A549 (cell line): Measurements from ENCODE around the gene CADM2. TPM values are rescaled to one million over a fixed set of nuclear protein-coding genes. Genes with fewer than 3 reads are reported as not detected.

Source experiments
- ATAC-seq, 2 experiments: fragments of 200-7000 bp in 1 of 2; fragments of >200 bp in 1 of 2; cut with Nextera tagmentation in 1 of 2; cut with Tn5 transposase in 1 of 2; 3 replicates each; pipeline versions ENCODE4 v1.8.0 to v1.9.1; 2018 to 2020; ENCODE audit warnings: mild to moderate bottlenecking in 1 of 2, moderate library complexity in 1 of 2
- CTCF ChIA-PET: fragments of 300-600 bp; sonication (Branson Sonifier 250); formaldehyde crosslinking; extraction: SDS; loops from one replicate; lab custom pipeline; 2021; ENCODE audit warnings: antibody characterized with exemption, inconsistent platforms; lab: Yijun Ruan, JAX
- POLR2A ChIA-PET: fragments of 350-600 bp; formaldehyde crosslinking; extraction: SDS; loops from one replicate; lab custom pipeline; 2021; ENCODE audit warnings: antibody characterized with exemption, inconsistent platforms; lab: Yijun Ruan, JAX
- DNase-seq, 2 experiments: peaks; one replicate each; pipeline versions ENCODE4 v3.0.0 to v3.0.0-alpha.2; 2011 to 2016; ENCODE audit warnings: low read depth in 1 of 2, low spot score in 1 of 2
- FAIRE-seq: peaks from 2 replicates; lab custom pipeline; 2011; peaks lifted over from hg19 to GRCh38; lab: Jason Lieb, UNC
- H3K27ac ChIP-seq, 2 experiments: fragments of >200 bp; sonication (Bioruptor Twin); formaldehyde crosslinking; 3 replicates each; pipeline ENCODE4 v1.5.1; 2016 to 2017
- H3K4me1 ChIP-seq: fragments of >200 bp; sonication (Bioruptor Twin); formaldehyde crosslinking; 3 replicates; pipeline ENCODE4 v1.6.1; 2016
- H3K4me2 ChIP-seq: fragments of >200 bp; sonication (Bioruptor Twin); formaldehyde crosslinking; 3 replicates; pipeline ENCODE4 v1.6.1; 2016
- H3K4me3 ChIP-seq: fragments of >200 bp; sonication (Bioruptor Twin); formaldehyde crosslinking; 3 replicates; pipeline ENCODE4 v1.5.1; 2016
- H3K9me3 ChIP-seq: fragments of >200 bp; sonication (Bioruptor Twin); formaldehyde crosslinking; 3 replicates; pipeline ENCODE4 v1.6.1; 2016
- BHLHE40 ChIP-seq: IDR thresholded peaks from 2 replicates; pipeline ENCODE4 v1.6.1; 2012; ENCODE audit warnings: low read depth, low read length, inconsistent platforms
- CBX2 ChIP-seq: fragments of 200-600 bp; sonication (generic); IDR thresholded peaks from 2 replicates; pipeline ENCODE4 v1.6.1; 2016; ENCODE audit warnings: low read depth, mild to moderate bottlenecking, borderline replicate concordance
- CBX8 ChIP-seq: fragments of 200-600 bp; sonication (generic); IDR thresholded peaks from 2 replicates; pipeline ENCODE4 v1.6.1; 2016
- EHF ChIP-seq: fragments of 250-450 bp; sonication (Bioruptor Pico); IDR thresholded peaks from 2 replicates; pipeline ENCODE4 v1.5.0; 2020; ENCODE audit warnings: mild to moderate bottlenecking
- EHMT2 ChIP-seq: fragments of 200-600 bp; sonication (generic); IDR thresholded peaks from 2 replicates; pipeline ENCODE4 v1.6.1; 2016; ENCODE audit warnings: antibody characterized with exemption, low read depth, mild to moderate bottlenecking, moderate library complexity
- HEYL ChIP-seq: fragments of 250-450 bp; sonication (Bioruptor Pico); IDR thresholded peaks from 2 replicates; pipeline ENCODE4 v1.8.0; 2021; ENCODE audit warnings: mild to moderate bottlenecking, moderate library complexity
- MAZ ChIP-seq: fragments of 150-350 bp; IDR thresholded peaks from 2 replicates; pipeline ENCODE4 v1.6.1; 2014; ENCODE audit warnings: antibody characterized with exemption, low read depth, low read length, borderline replicate concordance
- NR3C1 ChIP-seq: fragments of >200 bp; sonication (Bioruptor Twin); formaldehyde crosslinking; IDR thresholded peaks from 3 replicates; pipeline ENCODE4 v1.6.1; 2017
- POLR2A ChIP-seq: IDR thresholded peaks from 2 replicates; pipeline ENCODE4 v1.6.1; 2012; ENCODE audit warnings: mild to moderate bottlenecking, low read length
- RAD21 ChIP-seq, 2 experiments: fragments of >200 bp in 1 of 2; sonication (Bioruptor Twin) in 1 of 2; formaldehyde crosslinking in 1 of 2; IDR thresholded peaks in 1 of 2; conservative IDR thresholded peaks in 1 of 2; 2 replicates in 1 of 2; 3 replicates in 1 of 2; pipeline ENCODE4 v1.6.1; 2012 to 2018; ENCODE audit warnings: inconsistent platforms in 1 of 2
- RCOR1 ChIP-seq: fragments of 150-350 bp; IDR thresholded peaks from 2 replicates; pipeline ENCODE4 v1.6.1; 2014; ENCODE audit warnings: antibody characterized with exemption, low read length, low read depth
- SMC3 ChIP-seq: fragments of >200 bp; sonication (Bioruptor Twin); formaldehyde crosslinking; IDR thresholded peaks from 3 replicates; pipeline ENCODE4 v1.6.1; 2018; ENCODE audit warnings: inconsistent platforms
- SREBF2 ChIP-seq: fragments of 450-650 bp; IDR thresholded peaks from 2 replicates; pipeline ENCODE4 v1.6.1; 2014; ENCODE audit warnings: mild to moderate bottlenecking, moderate library complexity
- TP53 ChIP-seq: fragments of 250-450 bp; sonication (Bioruptor Pico); IDR thresholded peaks from 2 replicates; pipeline ENCODE4 v1.5.0; 2021; ENCODE audit warnings: mild to moderate bottlenecking, moderate library complexity
- WGBS: methylation state at CpG from one replicate; pipeline ENCODE4 v1.1.6; 2017; ENCODE audit errors: missing lambda C conversion rate; 5-methylcytosine and 5-hydroxymethylcytosine counted together
- polyA plus RNA-seq, 4 experiments: library from polyadenylated mRNA; depleted of rRNA in 3 of 4; stranded (reverse); fragments of >200 nt; fragmentation: RNase III in 1 of 4; extraction: RNeasy Plus Mini Kit Qiagen cat#74134 plus additional on column Dnase treatment in 1 of 4; gene quantifications; 2 replicates in 3 of 4; 3 replicates in 1 of 4; pipeline ENCODE4 v1.2.3, GENCODE V29; 2011 to 2017
- TF ChIP-seq, protein P1 (sequence below): fragments of 200-600 bp; sonication (generic); IDR thresholded peaks from 2 replicates; pipeline ENCODE4 v1.6.1; 2016; ENCODE audit warnings: antibody characterized with exemption, mild to moderate bottlenecking, moderate library complexity
- TF ChIP-seq, protein P2 (sequence below): IDR thresholded peaks from 2 replicates; pipeline ENCODE4 v1.6.1; 2012
- TF ChIP-seq, protein P3 (sequence below): fragments of >200 bp; sonication (Bioruptor Twin); formaldehyde crosslinking; IDR thresholded peaks from 2 replicates; pipeline ENCODE4 v1.6.1; 2016
- TF ChIP-seq, protein P4 (sequence below): IDR thresholded peaks from 2 replicates; pipeline ENCODE4 v1.6.1; 2012; ENCODE audit warnings: low read depth, borderline replicate concordance

Gene CADM2
- polyA plus RNA-seq, 2 of the 4 experiments (the other 2 are of a cell fraction) = 0.05 to 0.71 TPM

DNA sequence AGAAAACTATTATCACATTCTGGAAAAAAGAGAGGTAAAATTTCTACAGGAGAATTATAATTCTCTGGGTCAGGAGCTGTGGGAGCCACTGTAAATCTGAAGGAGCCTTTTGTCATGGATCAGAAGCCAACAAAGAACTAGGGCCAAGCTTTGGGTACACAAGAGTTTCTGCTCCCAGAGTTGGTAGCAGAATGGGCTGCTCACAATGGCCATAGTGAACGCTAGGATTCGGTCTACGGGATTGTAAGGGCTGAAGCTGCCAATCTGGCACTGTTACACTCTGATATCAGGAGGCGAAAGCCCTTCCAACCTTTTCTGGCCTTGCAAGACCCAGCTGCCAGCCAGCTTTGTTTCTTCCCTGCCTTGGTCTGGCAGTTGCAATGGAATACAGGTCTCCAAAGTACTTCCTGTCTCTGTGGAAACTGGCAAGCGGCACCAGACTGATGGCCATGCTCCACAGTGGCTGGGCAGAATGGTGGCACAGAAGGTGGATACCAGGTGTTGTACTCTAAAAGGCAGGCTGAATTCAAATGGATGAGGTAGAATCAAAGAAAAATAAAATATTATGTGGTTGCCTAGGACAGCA, 831.7 kb downstream of the CADM2 start:
- DNase-seq (no peak), ATAC-seq (no peak), FAIRE-seq (no peak)
- H3K4me1 ChIP-seq = no peaks in the 10 kb centered on the region
- TF ChIP-seq MAZ (no peak), RAD21 (conservative IDR thresholded peaks at IDR 0.05 in 1 of 2, IDR thresholded peaks at IDR 0.05 in 1 of 2) (no peak), BHLHE40 (no peak)
- H3K27ac ChIP-seq = no peak overlapping the region
- WGBS = 33% methylated on average over 5 of the region's 5 CpGs
- CTCF ChIA-PET = no interaction called here
- H3K4me3 ChIP-seq = no peak overlapping the region
- H3K9me3 ChIP-seq = no peaks in the 10 kb centered on the region
- POLR2A ChIA-PET = no interaction called here
- no peak overlapping the region for H3K4me2 ChIP-seq

DNA sequence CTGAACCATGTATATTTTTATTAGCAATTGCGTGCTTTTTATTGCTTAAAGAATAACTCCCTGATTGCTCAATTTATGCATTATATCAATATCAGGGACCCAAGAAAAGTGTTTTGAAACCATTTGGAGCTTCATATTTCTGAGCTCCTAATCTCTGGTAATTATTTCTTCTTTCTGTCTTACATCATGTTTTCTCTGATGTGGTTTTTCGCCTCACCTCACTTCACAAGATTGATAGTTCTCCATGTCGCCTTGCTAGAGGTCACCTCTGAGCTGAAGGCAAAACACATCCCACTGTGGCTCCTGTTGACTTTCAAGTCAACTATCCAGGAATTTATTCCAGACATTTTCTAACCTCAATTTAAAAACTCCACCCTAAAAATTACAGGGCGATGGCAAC, 837.4 kb downstream of the CADM2 start:
- no peak overlapping the region for H3K27ac ChIP-seq
- no peak overlapping the region for H3K4me2 ChIP-seq
- no peak for FAIRE-seq
- H3K4me3 ChIP-seq = no peak overlapping the region
- H3K4me1 ChIP-seq = no peaks in the 10 kb centered on the region
- TF ChIP-seq RCOR1 = no peak
- TF ChIP-seq, all 56 proteins: peak for 0
- H3K9me3 ChIP-seq = no peaks in the 10 kb centered on the region
- ChIA-PET POLR2A (no interaction called here), CTCF (no interaction called here)
- 39% methylated on average over 4 of the region's 4 CpGs for WGBS
- no peak for ATAC-seq
- no peak for DNase-seq

DNA sequence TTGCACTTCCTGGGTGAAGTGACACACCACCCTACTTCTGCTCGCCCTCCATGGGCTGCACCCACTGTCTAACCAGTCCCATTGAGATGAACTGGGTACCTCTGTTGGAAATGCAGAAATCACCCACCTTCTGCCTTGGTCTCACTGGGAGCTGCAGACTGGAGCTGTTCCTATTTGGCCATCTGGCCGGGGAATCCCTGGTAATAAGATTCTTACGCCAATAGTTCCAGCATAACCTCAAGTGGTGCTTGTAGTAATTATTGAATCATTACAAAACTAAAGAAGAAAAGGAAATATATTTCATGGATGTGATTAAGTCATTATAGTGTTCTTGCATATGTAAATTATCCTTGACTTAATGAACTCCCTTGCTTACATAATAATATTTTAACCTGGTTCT, 841.9 kb downstream of the CADM2 start:
- ChIA-PET CTCF (no interaction called here), POLR2A (no interaction called here)
- TF ChIP-seq CBX2 = no peak
- TF ChIP-seq, protein P1, sequence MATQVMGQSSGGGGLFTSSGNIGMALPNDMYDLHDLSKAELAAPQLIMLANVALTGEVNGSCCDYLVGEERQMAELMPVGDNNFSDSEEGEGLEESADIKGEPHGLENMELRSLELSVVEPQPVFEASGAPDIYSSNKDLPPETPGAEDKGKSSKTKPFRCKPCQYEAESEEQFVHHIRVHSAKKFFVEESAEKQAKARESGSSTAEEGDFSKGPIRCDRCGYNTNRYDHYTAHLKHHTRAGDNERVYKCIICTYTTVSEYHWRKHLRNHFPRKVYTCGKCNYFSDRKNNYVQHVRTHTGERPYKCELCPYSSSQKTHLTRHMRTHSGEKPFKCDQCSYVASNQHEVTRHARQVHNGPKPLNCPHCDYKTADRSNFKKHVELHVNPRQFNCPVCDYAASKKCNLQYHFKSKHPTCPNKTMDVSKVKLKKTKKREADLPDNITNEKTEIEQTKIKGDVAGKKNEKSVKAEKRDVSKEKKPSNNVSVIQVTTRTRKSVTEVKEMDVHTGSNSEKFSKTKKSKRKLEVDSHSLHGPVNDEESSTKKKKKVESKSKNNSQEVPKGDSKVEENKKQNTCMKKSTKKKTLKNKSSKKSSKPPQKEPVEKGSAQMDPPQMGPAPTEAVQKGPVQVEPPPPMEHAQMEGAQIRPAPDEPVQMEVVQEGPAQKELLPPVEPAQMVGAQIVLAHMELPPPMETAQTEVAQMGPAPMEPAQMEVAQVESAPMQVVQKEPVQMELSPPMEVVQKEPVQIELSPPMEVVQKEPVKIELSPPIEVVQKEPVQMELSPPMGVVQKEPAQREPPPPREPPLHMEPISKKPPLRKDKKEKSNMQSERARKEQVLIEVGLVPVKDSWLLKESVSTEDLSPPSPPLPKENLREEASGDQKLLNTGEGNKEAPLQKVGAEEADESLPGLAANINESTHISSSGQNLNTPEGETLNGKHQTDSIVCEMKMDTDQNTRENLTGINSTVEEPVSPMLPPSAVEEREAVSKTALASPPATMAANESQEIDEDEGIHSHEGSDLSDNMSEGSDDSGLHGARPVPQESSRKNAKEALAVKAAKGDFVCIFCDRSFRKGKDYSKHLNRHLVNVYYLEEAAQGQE = no peak
- TF ChIP-seq HEYL (CRISPR knock-in tag) = no peak
- TF ChIP-seq SMC3 = no peak
- no peak for TF ChIP-seq TP53
- TF ChIP-seq RCOR1 = no peak
- TF ChIP-seq, protein P2, sequence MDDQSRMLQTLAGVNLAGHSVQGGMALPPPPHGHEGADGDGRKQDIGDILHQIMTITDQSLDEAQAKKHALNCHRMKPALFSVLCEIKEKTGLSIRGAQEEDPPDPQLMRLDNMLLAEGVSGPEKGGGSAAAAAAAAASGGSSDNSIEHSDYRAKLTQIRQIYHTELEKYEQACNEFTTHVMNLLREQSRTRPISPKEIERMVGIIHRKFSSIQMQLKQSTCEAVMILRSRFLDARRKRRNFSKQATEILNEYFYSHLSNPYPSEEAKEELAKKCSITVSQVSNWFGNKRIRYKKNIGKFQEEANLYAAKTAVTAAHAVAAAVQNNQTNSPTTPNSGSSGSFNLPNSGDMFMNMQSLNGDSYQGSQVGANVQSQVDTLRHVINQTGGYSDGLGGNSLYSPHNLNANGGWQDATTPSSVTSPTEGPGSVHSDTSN = no peak
- TF ChIP-seq SREBF2 = no peak
- no peak for TF ChIP-seq POLR2A
- TF ChIP-seq EHF = no peak
- TF ChIP-seq, protein P3, sequence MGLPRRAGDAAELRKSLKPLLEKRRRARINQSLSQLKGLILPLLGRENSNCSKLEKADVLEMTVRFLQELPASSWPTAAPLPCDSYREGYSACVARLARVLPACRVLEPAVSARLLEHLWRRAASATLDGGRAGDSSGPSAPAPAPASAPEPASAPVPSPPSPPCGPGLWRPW = no peak
- no peak for TF ChIP-seq NR3C1
- TF ChIP-seq, protein P4, sequence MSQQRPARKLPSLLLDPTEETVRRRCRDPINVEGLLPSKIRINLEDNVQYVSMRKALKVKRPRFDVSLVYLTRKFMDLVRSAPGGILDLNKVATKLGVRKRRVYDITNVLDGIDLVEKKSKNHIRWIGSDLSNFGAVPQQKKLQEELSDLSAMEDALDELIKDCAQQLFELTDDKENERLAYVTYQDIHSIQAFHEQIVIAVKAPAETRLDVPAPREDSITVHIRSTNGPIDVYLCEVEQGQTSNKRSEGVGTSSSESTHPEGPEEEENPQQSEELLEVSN = no peak
- TF ChIP-seq CBX8 = no peak
- TF ChIP-seq EHMT2 = no peak
- FAIRE-seq (no peak), DNase-seq (no peak), ATAC-seq (no peak)
- H3K4me1 ChIP-seq = no peaks in the 10 kb centered on the region
- WGBS = 61% methylated on average over 3 of the region's 3 CpGs
- H3K4me3 ChIP-seq = no peak overlapping the region
- no peak overlapping the region for H3K27ac ChIP-seq
- no peak overlapping the region for H3K4me2 ChIP-seq
- H3K9me3 ChIP-seq = no peaks in the 10 kb centered on the region
